Neural cell (in vitro differentiated cells): ENCODE measurements around the gene SNX32. TPM values are rescaled to one million over a fixed set of nuclear protein-coding genes. Genes with fewer than 3 reads are reported as not detected.

Experiments
- H2AFZ ChIP-seq: fragments of 200-600, 300-800 bp; sonication (generic), shearing (Covaris generic); 2 replicates; pipeline ENCODE4 v1.6.0; 2014; ENCODE audit warnings: low read depth, mild to moderate bottlenecking, antibody characterized with exemption, low read length, moderate library complexity
- H3F3A ChIP-seq: fragments of 200-600 bp; shearing (Covaris generic); 2 replicates; pipeline ENCODE4 v1.6.1; 2016; ENCODE audit warnings: mild to moderate bottlenecking, moderate library complexity, mixed read lengths, antibody characterized with exemption, low read length; ENCODE audit not compliant: insufficient read depth, poor library complexity, severe bottlenecking
- H3K27ac ChIP-seq: fragments of 200-600, 300-800 bp; sonication (generic), shearing (Covaris generic); 2 replicates; pipeline ENCODE4 v1.5.1; 2014; ENCODE audit warnings: mild to moderate bottlenecking, low read length, moderate library complexity
- H3K27me3 ChIP-seq: fragments of 300-800, 200-600 bp; sonication (generic), shearing (Covaris generic); 2 replicates; pipeline ENCODE4 v1.6.0; 2014; ENCODE audit warnings: mild to moderate bottlenecking, low read depth, low read length, moderate library complexity; ENCODE audit not compliant: insufficient read depth
- H3K36me3 ChIP-seq: fragments of 300-800, 200-600 bp; sonication (generic), shearing (Covaris generic); 2 replicates; pipeline ENCODE4 v1.5.1; 2014; ENCODE audit warnings: mild to moderate bottlenecking, antibody characterized with exemption, low read length, moderate library complexity; ENCODE audit not compliant: insufficient read depth
- H3K4me2 ChIP-seq: fragments of 300-800, 200-600 bp; sonication (generic), shearing (Covaris generic); 2 replicates; pipeline ENCODE4 v1.6.0; 2014; ENCODE audit warnings: mild to moderate bottlenecking, low read length
- H3K4me3 ChIP-seq: fragments of 300-800, 200-600 bp; sonication (generic), shearing (Covaris generic); 2 replicates; pipeline ENCODE4 v1.5.1; 2014; ENCODE audit warnings: mild to moderate bottlenecking, low read length, moderate library complexity
- H3K79me2 ChIP-seq: fragments of 200-600 bp; shearing (Covaris generic); replicated peaks from 2 replicates; pipeline ENCODE4 v1.6.0; 2014; ENCODE audit warnings: mild to moderate bottlenecking, low read length, moderate library complexity; ENCODE audit not compliant: insufficient read depth
- H3K9ac ChIP-seq: fragments of 300-800, 200-600 bp; sonication (generic), shearing (Covaris generic); 2 replicates; pipeline ENCODE4 v1.6.1; 2016; ENCODE audit warnings: mild to moderate bottlenecking, low read length, mixed read lengths
- H3K9me2 ChIP-seq: fragments of 200-600 bp; shearing (Covaris generic); 2 replicates; pipeline ENCODE4 v1.6.1; 2016; ENCODE audit warnings: mild to moderate bottlenecking, low read length, mixed read lengths; ENCODE audit not compliant: insufficient read depth
- H3K9me3 ChIP-seq: fragments of 200-600, 300-800 bp; sonication (generic), shearing (Covaris generic); 2 replicates; pipeline ENCODE4 v1.6.1; 2016; ENCODE audit warnings: mild to moderate bottlenecking, mixed run types, low read length, moderate library complexity, mixed read lengths
- H4K20me1 ChIP-seq: fragments of 200-600 bp; shearing (Covaris generic); 2 replicates; pipeline ENCODE4 v1.6.1; 2016; ENCODE audit warnings: mild to moderate bottlenecking, mixed run types; ENCODE audit not compliant: insufficient read depth
- EP300 ChIP-seq: fragments of 450-650 bp; conservative IDR thresholded peaks from 2 replicates; pipeline ENCODE4 v1.6.1; 2014; ENCODE audit warnings: antibody characterized with exemption, mild to moderate bottlenecking, moderate library complexity; ENCODE audit not compliant: poor library complexity, severe bottlenecking
- EZH2 ChIP-seq: fragments of 200-600, 300-800 bp; shearing (Covaris generic), sonication (generic); IDR thresholded peaks from 2 replicates; pipeline ENCODE4 v1.6.1; 2014; ENCODE audit warnings: antibody characterized with exemption, low read length, borderline replicate concordance, mild to moderate bottlenecking; ENCODE audit not compliant: insufficient read depth, poor library complexity, severe bottlenecking
- MXI1 ChIP-seq: fragments of 450-650 bp; conservative IDR thresholded peaks from 2 replicates; pipeline ENCODE4 v1.6.1; 2014; ENCODE audit warnings: antibody characterized with exemption, mild to moderate bottlenecking; ENCODE audit not compliant: poor library complexity, severe bottlenecking
- POLR2AphosphoS5 ChIP-seq: IDR thresholded peaks from 2 replicates; pipeline ENCODE4 v1.6.1; 2012
- RAD21 ChIP-seq: fragments of 450-650 bp; conservative IDR thresholded peaks from 2 replicates; pipeline ENCODE4 v1.6.1; 2014; ENCODE audit warnings: antibody characterized with exemption, mild to moderate bottlenecking, moderate library complexity
- SMC3 ChIP-seq: fragments of 450-650 bp; conservative IDR thresholded peaks from 2 replicates; pipeline ENCODE4 v1.6.1; 2014; ENCODE audit warnings: antibody characterized with exemption, mild to moderate bottlenecking, moderate library complexity; ENCODE audit not compliant: poor library complexity
- TAF1 ChIP-seq: IDR thresholded peaks from 2 replicates; pipeline ENCODE4 v1.6.1; 2012; ENCODE audit warnings: low read depth
- polyA plus RNA-seq: library from polyadenylated mRNA; depleted of rRNA; stranded (reverse); fragments of >200 nt; gene quantifications from 2 replicates; pipeline ENCODE4 v1.2.3, GENCODE V29; 2014
- TF ChIP-seq, protein P1 (sequence below): IDR thresholded peaks from 2 replicates; pipeline ENCODE4 v1.6.1; 2012; ENCODE audit warnings: borderline replicate concordance
- TF ChIP-seq, protein P2 (sequence below): fragments of 450-650 bp; IDR thresholded peaks from 2 replicates; pipeline ENCODE4 v1.5.1; 2014; ENCODE audit warnings: antibody characterized with exemption, mild to moderate bottlenecking, moderate library complexity; ENCODE audit not compliant: poor library complexity, severe bottlenecking

Gene SNX32
- polyA plus RNA-seq, 1 donor from 2014 or later: 16.0 TPM

DNA sequence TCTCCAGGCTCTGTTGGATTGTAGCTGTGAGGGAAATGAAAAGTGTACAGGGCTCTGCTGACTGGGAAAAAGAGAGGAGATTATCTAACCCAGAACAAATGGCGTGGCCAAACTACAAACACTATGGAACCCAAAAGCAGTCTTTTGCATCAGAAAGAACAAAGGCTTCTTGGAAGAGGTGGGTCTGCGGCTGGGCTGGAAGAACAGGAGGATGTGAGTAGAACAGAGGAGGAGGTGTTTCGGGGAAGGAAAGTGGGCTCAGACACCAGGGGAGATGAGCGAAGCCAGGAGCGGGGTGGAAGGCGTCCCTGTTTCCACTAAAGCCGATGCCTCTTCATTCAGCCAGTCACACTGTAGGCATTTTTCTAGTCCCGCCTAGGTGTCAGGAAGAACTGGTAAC is 34.9 kb upstream of the SNX32 start:
- no peaks in the 10 kb centered on the region for H3K36me3 ChIP-seq
- no peak overlapping the region for H3K9ac ChIP-seq
- no peaks in the 10 kb centered on the region for H4K20me1 ChIP-seq
- H3K4me3 ChIP-seq: no peak overlapping the region
- no peaks in the 10 kb centered on the region for H3K27me3 ChIP-seq
- H3K79me2 ChIP-seq: no peaks in the 10 kb centered on the region
- H2AFZ ChIP-seq: no peak overlapping the region
- H3K4me2 ChIP-seq: no peak overlapping the region
- H3K27ac ChIP-seq: no peak overlapping the region
- no peak for TF ChIP-seq EZH2
- no peak for TF ChIP-seq SMC3
- TF ChIP-seq, protein P1, sequence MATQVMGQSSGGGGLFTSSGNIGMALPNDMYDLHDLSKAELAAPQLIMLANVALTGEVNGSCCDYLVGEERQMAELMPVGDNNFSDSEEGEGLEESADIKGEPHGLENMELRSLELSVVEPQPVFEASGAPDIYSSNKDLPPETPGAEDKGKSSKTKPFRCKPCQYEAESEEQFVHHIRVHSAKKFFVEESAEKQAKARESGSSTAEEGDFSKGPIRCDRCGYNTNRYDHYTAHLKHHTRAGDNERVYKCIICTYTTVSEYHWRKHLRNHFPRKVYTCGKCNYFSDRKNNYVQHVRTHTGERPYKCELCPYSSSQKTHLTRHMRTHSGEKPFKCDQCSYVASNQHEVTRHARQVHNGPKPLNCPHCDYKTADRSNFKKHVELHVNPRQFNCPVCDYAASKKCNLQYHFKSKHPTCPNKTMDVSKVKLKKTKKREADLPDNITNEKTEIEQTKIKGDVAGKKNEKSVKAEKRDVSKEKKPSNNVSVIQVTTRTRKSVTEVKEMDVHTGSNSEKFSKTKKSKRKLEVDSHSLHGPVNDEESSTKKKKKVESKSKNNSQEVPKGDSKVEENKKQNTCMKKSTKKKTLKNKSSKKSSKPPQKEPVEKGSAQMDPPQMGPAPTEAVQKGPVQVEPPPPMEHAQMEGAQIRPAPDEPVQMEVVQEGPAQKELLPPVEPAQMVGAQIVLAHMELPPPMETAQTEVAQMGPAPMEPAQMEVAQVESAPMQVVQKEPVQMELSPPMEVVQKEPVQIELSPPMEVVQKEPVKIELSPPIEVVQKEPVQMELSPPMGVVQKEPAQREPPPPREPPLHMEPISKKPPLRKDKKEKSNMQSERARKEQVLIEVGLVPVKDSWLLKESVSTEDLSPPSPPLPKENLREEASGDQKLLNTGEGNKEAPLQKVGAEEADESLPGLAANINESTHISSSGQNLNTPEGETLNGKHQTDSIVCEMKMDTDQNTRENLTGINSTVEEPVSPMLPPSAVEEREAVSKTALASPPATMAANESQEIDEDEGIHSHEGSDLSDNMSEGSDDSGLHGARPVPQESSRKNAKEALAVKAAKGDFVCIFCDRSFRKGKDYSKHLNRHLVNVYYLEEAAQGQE: no peak
- TF ChIP-seq, protein P2, sequence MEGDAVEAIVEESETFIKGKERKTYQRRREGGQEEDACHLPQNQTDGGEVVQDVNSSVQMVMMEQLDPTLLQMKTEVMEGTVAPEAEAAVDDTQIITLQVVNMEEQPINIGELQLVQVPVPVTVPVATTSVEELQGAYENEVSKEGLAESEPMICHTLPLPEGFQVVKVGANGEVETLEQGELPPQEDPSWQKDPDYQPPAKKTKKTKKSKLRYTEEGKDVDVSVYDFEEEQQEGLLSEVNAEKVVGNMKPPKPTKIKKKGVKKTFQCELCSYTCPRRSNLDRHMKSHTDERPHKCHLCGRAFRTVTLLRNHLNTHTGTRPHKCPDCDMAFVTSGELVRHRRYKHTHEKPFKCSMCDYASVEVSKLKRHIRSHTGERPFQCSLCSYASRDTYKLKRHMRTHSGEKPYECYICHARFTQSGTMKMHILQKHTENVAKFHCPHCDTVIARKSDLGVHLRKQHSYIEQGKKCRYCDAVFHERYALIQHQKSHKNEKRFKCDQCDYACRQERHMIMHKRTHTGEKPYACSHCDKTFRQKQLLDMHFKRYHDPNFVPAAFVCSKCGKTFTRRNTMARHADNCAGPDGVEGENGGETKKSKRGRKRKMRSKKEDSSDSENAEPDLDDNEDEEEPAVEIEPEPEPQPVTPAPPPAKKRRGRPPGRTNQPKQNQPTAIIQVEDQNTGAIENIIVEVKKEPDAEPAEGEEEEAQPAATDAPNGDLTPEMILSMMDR: no peak
- no peak for TF ChIP-seq TAF1
- no peak for TF ChIP-seq EP300
- no peak for TF ChIP-seq RAD21
- TF ChIP-seq POLR2AphosphoS5: no peak
- TF ChIP-seq MXI1: no peak
- H3K9me2 ChIP-seq: no peaks in the 10 kb centered on the region
- H3F3A ChIP-seq: no peaks in the 10 kb centered on the region
- H3K9me3 ChIP-seq: no peaks in the 10 kb centered on the region

DNA sequence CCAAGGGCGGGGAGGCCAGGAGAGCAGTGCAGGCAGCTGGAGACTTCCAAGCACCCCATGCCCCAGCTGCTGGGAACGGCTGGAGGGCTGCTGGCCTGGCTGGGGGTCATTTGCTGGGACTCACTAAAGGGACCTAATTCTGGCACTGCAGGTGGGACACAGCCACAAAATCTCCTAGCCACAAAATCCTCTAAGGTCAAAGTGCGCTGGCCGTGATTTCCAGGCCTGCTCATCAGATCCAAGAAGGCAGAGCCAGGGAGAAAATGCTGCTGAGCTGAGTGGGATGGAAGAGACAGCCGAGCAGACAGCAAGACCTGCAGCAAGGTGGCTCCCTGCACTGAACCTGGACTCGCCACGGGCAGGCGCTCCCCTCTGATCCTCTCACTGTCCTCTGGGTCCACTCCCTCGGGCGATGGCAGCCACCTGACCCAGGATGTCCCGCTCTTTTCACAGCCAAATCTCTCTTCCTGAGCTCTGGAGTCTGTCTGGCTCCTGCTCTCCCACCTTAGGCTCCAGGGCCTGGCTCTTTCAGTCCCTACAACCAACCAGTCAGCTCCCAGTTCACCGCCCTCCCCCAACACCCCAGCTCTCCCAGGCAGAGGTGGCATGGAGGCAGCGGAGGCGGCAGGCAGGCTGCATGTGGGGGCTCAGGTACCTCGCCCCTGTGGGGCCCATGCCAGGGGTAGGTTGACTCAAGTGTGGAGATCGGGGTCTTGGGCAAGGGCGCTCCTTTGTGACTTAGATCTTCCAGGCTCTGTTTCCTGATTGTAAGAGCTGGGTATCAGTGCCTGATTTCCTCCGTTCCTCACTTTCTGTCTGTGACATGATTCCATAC is 32.4 kb upstream of the SNX32 start:
- Histone ChIP-seq H3F3A (no peaks in the 10 kb centered on the region), H2AFZ (no peak overlapping the region), H3K27me3 (no peaks in the 10 kb centered on the region), H3K79me2 (no peaks in the 10 kb centered on the region), H3K36me3 (no peaks in the 10 kb centered on the region), H3K4me3 (no peak overlapping the region), H3K9me2 (no peaks in the 10 kb centered on the region), H3K9ac (no peak overlapping the region), H3K27ac (no peak overlapping the region), H3K4me2 (no peak overlapping the region), H3K9me3 (no peaks in the 10 kb centered on the region), H4K20me1 (no peaks in the 10 kb centered on the region)
- TF ChIP-seq EZH2 (no peak), POLR2AphosphoS5 (no peak), RAD21 (no peak), SMC3 (no peak), EP300 (no peak), TAF1 (no peak), MXI1 (no peak)
- TF ChIP-seq, protein P2: no peak
- TF ChIP-seq, protein P1: no peak
